HEK293T (cell line): ENCODE results near the gene NDUFV2.
"Not testable (repeated sequence)": the region's sequence is repeated elsewhere in the genome, so short reads cannot be mapped to it uniquely, and the experiment has no call there.

Experiments used
- CTCF ChIA-PET: fragments of 350-600 bp; formaldehyde crosslinking; extraction: SDS; loops from one replicate; lab custom pipeline; 2021; ENCODE audit warnings: antibody characterized with exemption, inconsistent platforms; lab: Yijun Ruan, JAX
- POLR2A ChIA-PET: fragments of 350-600 bp; formaldehyde crosslinking; extraction: SDS; loops from one replicate; lab custom pipeline; 2020; ENCODE audit warnings: antibody characterized with exemption, inconsistent platforms; lab: Yijun Ruan, JAX
- DNase-seq: peaks from one replicate; pipeline ENCODE4 v3.0.0; 2012; ENCODE audit warnings: mixed read lengths; ENCODE audit errors: extremely low spot score
- ARNT ChIP-seq: fragments of 450-650 bp; IDR thresholded peaks from 2 replicates; pipeline ENCODE4 v1.6.1; 2017; ENCODE audit warnings: mild to moderate bottlenecking
- BHLHE40 ChIP-seq: fragments of 450-650 bp; IDR thresholded peaks from 2 replicates; pipeline ENCODE4 v1.6.1; 2016; ENCODE audit warnings: mild to moderate bottlenecking, moderate library complexity, borderline replicate concordance
- CTBP1 ChIP-seq: fragments of 450-650 bp; IDR thresholded peaks from 2 replicates; pipeline ENCODE4 v1.6.1; 2016; ENCODE audit warnings: borderline replicate concordance
- ELF4 ChIP-seq: fragments of 450-650 bp; IDR thresholded peaks from 2 replicates; pipeline ENCODE4 v1.6.1; 2017; ENCODE audit warnings: antibody characterized with exemption
- FOXA1 ChIP-seq: fragments of 450-650 bp; IDR thresholded peaks from 2 replicates; pipeline ENCODE4 v1.6.1; 2016; ENCODE audit warnings: mild to moderate bottlenecking
- FOXK2 ChIP-seq: fragments of 450-650 bp; IDR thresholded peaks from 2 replicates; pipeline ENCODE4 v1.6.1; 2016; ENCODE audit warnings: mild to moderate bottlenecking
- FOXM1 ChIP-seq: fragments of 450-650 bp; IDR thresholded peaks from 2 replicates; pipeline ENCODE4 v1.6.1; 2017; ENCODE audit warnings: mild to moderate bottlenecking, borderline replicate concordance
- HDGF ChIP-seq: fragments of 450-650 bp; IDR thresholded peaks from 2 replicates; pipeline ENCODE4 v1.6.1; 2017; ENCODE audit warnings: antibody characterized with exemption, borderline replicate concordance
- L3MBTL2 ChIP-seq: fragments of 450-650 bp; conservative IDR thresholded peaks from 2 replicates; pipeline ENCODE4 v1.6.1; 2016; ENCODE audit warnings: mild to moderate bottlenecking
- LEF1 ChIP-seq: fragments of 450-650 bp; IDR thresholded peaks from 2 replicates; pipeline ENCODE4 v1.6.1; 2017; ENCODE audit warnings: mild to moderate bottlenecking, borderline replicate concordance
- NFRKB ChIP-seq: fragments of 450-650 bp; IDR thresholded peaks from 2 replicates; pipeline ENCODE4 v1.6.1; 2016; ENCODE audit warnings: mild to moderate bottlenecking, moderate library complexity
- SP1 ChIP-seq: fragments of 450-650 bp; IDR thresholded peaks from 2 replicates; pipeline ENCODE4 v1.6.1; 2017
- SUZ12 ChIP-seq: fragments of 450-650 bp; IDR thresholded peaks from 2 replicates; pipeline ENCODE4 v1.6.1; 2016; ENCODE audit warnings: mild to moderate bottlenecking
- TARDBP ChIP-seq: fragments of 450-650 bp; IDR thresholded peaks from 2 replicates; pipeline ENCODE4 v1.6.1; 2016
- ZNF384 ChIP-seq: fragments of 450-650 bp; IDR thresholded peaks from 2 replicates; pipeline ENCODE4 v1.6.1; 2016
- TF ChIP-seq, protein P1 (sequence below): fragments of 450-650 bp; IDR thresholded peaks from 2 replicates; pipeline ENCODE4 v1.6.1; 2016

NDUFV2 gene

DNA sequence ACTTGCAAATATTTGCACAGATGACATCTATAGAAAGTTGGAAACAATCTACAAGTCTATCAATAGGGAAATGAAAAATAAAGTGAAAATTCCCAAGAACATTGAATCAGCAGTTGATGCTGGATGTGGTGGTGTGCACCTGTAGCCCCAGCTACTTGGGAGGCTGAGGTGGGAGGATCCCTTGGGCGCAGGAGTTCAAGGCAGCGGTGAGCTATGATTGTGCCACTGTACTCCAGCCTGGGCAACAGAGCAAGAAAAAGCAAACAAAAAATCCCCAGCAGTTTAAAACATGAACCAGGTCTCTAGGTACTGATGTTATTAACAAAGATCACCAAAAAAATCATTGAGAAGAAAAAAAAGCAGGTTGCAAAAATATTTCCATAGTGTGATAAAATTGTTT lies 15.4 kb upstream of the NDUFV2 start:
- TF ChIP-seq LEF1 (no peak), FOXM1 (no peak), BHLHE40 (no peak), L3MBTL2 (no peak), FOXA1 (no peak), FOXK2 (no peak), ZNF384 (no peak)
- TF ChIP-seq, protein P1, sequence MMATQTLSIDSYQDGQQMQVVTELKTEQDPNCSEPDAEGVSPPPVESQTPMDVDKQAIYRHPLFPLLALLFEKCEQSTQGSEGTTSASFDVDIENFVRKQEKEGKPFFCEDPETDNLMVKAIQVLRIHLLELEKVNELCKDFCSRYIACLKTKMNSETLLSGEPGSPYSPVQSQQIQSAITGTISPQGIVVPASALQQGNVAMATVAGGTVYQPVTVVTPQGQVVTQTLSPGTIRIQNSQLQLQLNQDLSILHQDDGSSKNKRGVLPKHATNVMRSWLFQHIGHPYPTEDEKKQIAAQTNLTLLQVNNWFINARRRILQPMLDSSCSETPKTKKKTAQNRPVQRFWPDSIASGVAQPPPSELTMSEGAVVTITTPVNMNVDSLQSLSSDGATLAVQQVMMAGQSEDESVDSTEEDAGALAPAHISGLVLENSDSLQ, result no peak
- ChIA-PET CTCF (no interaction called here), POLR2A (no interaction called here)
- DNase-seq, result no peak

DNA sequence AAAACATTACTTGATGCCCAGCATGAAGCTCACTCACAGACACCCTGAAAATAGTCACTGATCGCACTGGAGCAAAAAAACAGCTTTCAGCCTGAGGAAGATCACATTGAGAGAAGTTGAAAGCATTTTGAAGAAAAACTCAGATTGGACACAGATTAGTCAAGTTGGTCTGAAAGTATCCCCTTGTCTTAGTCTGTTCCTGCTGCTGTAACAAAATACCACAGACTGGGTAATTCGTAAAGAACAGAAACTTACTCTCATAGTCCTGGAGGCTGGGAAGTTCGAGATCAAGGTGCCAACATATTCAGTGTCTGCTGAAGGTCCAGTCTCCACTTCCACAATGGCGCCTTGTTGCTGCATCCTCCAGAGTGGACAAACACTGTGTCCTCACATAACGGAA lies 14.2 kb upstream of the NDUFV2 start:
- TF ChIP-seq SUZ12, result no peak
- TF ChIP-seq FOXM1, result no peak
- no peak for TF ChIP-seq HDGF
- TF ChIP-seq ARNT, result no peak
- no peak for TF ChIP-seq ELF4
- TF ChIP-seq CTBP1, result no peak
- TF ChIP-seq FOXK2, result no peak
- TF ChIP-seq, protein P1, result no peak
- TF ChIP-seq TARDBP, result no peak
- no peak for TF ChIP-seq L3MBTL2
- TF ChIP-seq BHLHE40, result no peak
- no peak for DNase-seq
- CTCF ChIA-PET, result no interaction called here
- POLR2A ChIA-PET, result no interaction called here

DNA sequence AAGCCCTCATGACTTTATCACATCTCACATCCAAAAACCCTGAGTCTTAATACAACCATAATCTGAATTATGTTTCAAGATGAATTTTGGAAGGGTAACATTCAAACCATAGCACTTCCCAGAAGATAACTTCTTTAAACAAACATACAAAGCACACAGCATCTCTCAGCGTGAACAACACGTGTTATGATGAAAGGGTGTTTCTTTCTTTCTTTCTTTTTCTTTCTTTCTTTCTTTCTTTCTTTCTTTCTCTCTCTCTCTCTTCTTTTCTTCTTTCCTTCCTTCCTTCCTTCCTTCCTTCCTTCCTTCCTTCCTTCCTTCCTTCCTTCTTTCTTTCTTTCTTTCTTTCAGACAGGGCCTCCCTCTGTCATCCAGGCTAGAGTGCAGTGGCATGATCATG lies 13.8 kb upstream of the NDUFV2 start:
- DNase-seq, CTCF ChIA-PET, POLR2A ChIA-PET: not testable (repeated sequence)

DNA sequence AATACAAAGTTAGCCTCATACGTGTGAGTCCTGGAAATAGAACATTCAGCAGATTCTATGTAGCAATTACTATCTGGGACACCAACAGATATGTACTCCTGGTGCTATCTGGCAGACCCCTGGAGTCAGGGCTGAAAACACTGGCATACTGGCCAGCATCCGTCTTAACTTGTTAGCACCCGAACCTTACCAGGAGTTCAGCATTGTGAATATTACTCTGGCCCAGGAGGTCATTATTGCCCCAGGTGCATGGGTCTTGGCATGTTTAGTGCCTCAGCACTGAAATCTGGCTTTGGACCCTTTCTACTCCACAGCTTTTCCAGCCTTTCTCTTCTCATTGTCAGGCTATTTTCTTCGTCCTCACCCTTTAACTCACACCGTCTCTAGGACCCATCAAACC lies 11.9 kb upstream of the NDUFV2 start:
- TF ChIP-seq ELF4 (no peak), ZNF384 (no peak), LEF1 (no peak), FOXM1 (no peak), CTBP1 (no peak), SP1 (no peak), BHLHE40 (no peak), FOXK2 (no peak), TARDBP (no peak), FOXA1 (no peak), ARNT (no peak), NFRKB (no peak), SUZ12 (no peak), HDGF (no peak)
- no peak for DNase-seq
- CTCF ChIA-PET, result no interaction called here
- POLR2A ChIA-PET, result no interaction called here

DNA sequence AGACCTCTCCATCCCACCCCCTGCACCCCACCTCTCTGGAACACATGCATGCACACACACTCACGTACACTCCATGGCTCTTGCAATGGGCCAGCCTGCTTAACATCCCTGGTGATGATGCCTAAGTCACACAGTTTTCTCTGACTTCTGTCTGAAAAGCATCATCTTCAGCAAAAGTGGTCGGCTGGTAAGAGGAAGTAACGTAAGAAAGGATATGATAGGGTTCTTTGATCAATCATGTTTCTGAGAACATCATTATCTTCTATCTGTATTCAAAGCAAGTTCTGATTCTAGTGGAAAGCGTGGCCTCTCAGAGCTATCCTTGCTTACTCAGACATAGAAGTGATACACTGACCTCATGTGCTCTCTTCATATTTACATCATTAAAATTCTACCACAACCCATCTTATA lies 11.4 kb upstream of the NDUFV2 start:
- DNase-seq, result no peak
- ChIA-PET CTCF (no interaction called here), POLR2A (no interaction called here)
- TF ChIP-seq SUZ12 (no peak), ARNT (no peak), LEF1 (no peak), SP1 (no peak), ZNF384 (no peak), TARDBP (no peak), FOXA1 (no peak), ELF4 (no peak), L3MBTL2 (no peak), FOXK2 (no peak), BHLHE40 (no peak), FOXM1 (no peak), HDGF (no peak), NFRKB (no peak), CTBP1 (no peak)
- TF ChIP-seq, protein P1, result no peak

DNA sequence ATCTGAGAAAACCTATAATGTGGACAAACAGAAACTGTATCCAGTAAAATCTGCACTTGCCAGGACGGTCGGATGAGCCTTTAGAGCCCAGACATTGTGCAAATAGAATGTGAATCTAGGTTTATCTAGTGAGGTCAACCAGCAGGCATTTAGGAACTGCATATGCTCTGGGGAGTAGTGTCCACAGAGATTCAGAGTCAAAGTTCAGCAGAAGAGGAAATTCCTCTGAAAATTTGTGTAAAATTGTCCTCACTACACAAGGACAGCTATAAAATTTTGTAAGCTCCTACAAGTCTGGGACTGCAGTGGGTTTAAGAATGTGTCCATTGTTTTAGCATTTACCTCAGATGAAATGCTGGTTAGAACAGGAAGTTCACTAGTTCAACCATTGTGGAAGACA lies 9.8 kb upstream of the NDUFV2 start:
- ChIA-PET POLR2A (no interaction called here), CTCF (no interaction called here)
- TF ChIP-seq ZNF384, result no peak
- TF ChIP-seq, protein P1, result no peak
- TF ChIP-seq HDGF, result no peak
- no peak for TF ChIP-seq LEF1
- no peak for TF ChIP-seq BHLHE40
- TF ChIP-seq SUZ12, result no peak
- no peak for TF ChIP-seq TARDBP
- no peak for TF ChIP-seq ELF4
- no peak for TF ChIP-seq L3MBTL2
- no peak for TF ChIP-seq FOXK2
- no peak for TF ChIP-seq SP1
- TF ChIP-seq FOXA1, result no peak
- no peak for TF ChIP-seq ARNT
- TF ChIP-seq NFRKB, result no peak
- no peak for DNase-seq

DNA sequence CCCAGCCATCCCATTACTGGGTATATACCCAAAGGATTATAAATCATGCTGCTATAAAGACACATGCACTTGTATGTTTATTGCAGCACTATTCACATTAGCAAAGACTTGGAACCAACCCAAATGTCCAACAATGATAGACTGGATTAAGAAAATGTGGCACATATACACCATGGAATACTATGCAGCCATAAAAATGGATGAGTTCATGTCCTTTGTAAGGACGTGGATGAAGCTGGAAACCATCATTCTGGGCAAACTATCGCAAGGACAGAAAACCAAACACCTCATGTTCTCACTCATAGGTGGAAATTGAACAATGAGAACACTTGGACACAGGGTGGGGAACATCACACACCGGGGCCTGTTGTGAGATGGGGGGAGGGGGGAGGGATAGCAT lies 9.4 kb upstream of the NDUFV2 start:
- POLR2A ChIA-PET, result interaction anchor here (1.2 kb wide), 1 partner anchor 10 kb away, joined by 3 read pairs; the partner anchor contains the start of gene NDUFV2
- CTCF ChIA-PET, DNase-seq: not testable (repeated sequence)
